DMS53 treated with DMSO at 0.1 percent for 48 hours (cell line): Measurements from ENCODE around the gene ADRA2B.

Experiments used
- DNase-seq: peaks from one replicate; lab custom pipeline; 2025; ENCODE audit not compliant: unreplicated experiment; lab: John Stamatoyannopoulos, UW

The ADRA2B gene

GRCh38 chr2:96119389-96119751, 3.0 kb upstream of the ADRA2B start:
- no peak for DNase-seq

GRCh38 chr2:96118698-96119388, 2.5 kb upstream of the ADRA2B start:
- no peak for DNase-seq

- DNase-seq: no peak
These were observed 1.6 kb upstream of the ADRA2B start for GRCh38 chr2:96117701-96118588.

DNA sequence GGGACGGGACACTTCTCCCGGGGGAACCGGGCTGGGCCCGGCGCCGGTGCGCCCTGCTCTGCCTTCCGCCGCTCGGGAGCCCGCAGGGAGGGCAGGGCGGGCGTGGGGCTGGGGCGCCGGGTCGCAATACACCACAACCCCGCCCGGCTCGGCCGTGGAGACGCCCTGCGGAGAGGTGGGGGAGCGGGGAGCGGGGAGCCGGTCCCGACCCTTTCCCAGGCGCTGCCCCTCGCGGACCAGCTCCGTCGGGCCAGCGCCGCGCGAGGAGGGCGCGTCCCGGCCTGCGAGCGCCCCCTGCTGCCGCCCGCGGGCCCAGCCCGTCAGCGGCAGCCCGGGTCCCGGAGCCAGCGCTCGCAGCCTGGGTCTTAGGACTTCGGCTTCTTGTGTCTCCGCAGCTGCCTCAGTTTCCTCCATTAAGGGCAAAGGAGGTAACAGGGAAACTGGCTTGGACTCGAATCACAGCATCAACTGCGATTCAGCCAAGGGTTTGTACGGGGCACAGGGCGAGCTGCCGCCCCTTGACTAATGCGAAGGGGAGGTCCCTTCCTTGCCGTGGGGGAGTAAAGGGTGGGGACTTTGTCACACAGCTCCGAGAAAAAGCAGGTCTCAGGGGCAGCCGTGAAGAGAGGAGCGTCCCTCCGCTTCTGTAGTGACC, 635 bp upstream of the ADRA2B start:
- peak; percentile 26 for DNase-seq

- no peak for DNase-seq
These were observed 544 bp downstream of the ADRA2B start for GRCh38 chr2:96115631-96116423.

GRCh38 chr2:96114903-96115581, 1.3 kb downstream of the ADRA2B start:
- no peak for DNase-seq

DNA sequence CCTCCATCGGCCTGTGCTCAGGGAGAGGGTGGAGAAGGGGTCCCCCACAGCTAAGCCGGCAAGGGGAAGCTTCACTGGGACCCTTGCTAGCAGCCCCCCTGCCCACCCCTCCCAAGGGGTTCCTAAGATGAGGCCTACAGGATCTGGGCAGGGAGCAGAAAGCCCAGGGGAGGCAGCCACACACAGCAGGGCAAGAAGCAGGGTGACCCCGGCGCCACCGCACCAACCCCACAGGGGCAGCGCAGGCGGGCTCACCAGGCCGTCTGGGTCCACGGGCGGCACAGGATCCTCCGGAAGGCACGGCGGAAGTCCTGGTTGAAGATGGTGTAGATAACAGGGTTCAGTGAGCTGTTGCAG, 1.8 kb downstream of the ADRA2B start:
- no peak for DNase-seq

DNA sequence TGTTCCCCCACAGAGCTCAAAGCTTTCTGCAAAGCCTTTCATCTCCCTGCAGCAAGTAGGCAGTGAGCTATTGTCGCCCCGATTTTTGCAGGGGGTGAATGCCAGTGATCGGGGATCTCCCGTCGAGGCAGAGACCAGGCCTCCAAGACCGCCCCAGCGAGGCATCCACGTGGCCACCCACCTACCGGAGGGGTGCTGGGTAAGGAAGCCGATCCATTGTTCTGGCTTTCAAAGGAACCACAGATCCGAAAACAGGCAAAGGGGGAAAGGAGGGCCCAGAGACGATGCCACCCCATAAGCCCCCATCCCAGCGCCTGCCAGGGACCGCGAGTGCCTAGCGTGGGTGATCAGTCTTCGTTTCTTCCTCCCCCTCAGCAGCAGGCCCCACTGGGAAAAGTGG, 2.4 kb downstream of the ADRA2B start:
- DNase-seq: no peak

GRCh38 chr2:96113367-96113677, 3.0 kb downstream of the ADRA2B start:
- DNase-seq: no peak

DNA sequence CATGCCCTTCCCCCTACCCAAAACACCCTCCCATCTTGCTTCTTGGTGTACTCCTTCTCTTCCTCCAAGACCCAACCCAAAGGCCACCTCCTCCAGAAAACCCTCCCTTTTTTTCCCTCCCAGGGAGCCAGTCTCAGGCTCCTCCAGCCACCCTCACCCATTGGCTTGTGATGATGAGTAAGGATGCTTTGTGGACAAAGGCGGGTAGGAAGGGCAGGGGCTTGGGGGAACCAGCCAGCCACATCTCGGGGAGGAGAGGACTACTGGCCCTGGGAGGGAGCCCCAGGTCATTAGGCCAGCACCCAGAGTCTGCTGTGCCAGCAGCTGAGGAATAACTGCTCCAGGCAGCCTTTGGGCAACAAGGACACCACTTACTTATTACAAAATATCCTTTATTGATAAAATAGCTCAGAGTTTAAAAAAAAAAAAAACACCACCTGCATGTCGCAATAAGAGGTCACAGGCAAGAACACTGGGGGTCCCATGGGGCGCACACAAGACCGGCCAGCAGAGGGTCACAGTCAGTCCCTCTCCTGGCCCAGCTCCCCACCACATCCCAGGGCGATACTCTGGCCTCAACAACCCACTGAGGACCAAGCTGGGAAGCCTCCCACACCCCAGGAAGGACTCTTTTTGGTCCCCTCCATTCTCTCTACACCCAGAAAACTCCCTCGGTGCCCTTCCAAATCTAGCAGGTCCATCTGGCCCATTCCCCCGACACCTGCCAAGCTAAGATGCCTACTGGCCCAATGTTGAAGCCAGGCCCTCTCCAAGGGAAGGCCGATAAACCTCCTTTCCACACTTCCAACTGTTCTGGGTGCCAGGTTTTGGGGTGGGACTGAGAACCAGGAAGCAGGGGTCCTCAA, 3.6 kb downstream of the ADRA2B start:
- no peak for DNase-seq

- DNase-seq: peak; percentile 21
These were observed 4.4 kb downstream of the ADRA2B start for GRCh38 chr2:96111823-96112500.

- DNase-seq: no peak
These were observed 5.1 kb downstream of the ADRA2B start for GRCh38 chr2:96111257-96111640.

- DNase-seq: no peak
These were observed 5.6 kb downstream of the ADRA2B start for GRCh38 chr2:96110621-96111256.

DNA sequence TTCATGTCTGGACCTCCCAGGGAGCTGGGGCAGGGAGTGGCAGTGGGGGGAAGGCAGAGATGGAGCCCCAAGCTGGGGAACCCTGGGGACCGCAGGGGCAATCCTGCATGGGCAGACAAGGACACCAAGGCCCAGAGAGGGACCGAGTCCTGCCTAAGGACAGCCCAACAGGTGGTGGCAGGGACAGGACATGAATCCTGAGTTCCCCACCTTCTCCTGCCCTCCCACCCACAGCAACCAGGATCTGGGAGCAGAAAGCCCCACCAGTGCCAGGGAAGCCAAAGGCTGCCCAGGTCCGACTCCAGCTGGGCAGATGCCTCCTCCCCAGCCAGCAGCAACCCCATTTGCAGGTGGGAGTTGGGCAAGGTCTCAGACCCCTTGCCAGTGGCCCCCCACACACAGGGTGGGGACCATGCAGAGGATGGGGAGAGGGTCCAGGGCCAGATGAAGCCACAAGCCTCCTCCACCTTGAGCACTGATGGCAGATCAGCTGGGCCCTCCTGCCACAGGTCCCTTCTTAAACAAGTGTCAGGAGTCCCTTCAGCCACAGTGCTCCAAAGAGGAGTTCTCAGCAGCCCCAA, 6.3 kb downstream of the ADRA2B start:
- no peak for DNase-seq

GRCh38 chr2:96109361-96109680, 7.0 kb downstream of the ADRA2B start:
- DNase-seq: no peak

- no peak for DNase-seq
These were observed 7.6 kb downstream of the ADRA2B start for GRCh38 chr2:96108541-96109360.

DNA sequence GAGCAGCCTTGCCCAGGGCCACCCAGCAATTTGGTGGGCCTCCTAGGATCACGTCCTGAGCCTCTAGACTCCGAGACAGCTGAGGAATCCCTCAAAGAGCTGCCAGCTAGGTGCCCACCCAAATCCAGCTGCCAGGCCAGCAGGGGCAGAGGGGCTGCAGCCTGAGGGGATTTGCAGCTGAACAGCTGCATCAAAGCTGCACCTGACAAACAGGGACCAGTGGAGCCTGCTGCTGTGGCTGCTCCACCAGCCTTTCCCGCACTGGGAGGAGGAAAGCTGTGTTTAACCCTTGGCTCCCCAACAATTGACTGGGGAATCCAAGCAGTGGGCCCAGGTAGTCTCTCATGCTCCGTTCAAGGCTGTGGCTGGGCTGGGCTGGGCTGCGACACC, 8.2 kb downstream of the ADRA2B start:
- DNase-seq: no peak

DNA sequence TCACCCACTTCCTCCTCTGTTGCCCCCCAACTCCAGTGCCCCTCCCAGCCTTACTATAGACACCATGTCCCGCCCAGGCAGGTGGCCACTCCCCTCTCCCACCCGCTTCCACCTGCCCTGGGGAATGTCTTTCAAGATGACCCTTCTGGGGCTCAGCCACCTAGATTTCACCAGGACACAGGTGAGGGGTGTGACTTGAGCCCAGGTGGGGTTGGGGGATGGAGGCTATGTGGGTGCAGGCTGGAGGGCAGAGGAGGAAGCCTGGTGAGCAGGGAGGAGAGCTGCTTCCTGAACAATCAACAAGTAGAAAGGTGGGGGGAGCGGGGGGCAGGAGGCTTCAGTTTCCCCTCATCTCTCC, 8.7 kb downstream of the ADRA2B start:
- DNase-seq: no peak
